ENCODE results near the gene POLR1H. TPM values are rescaled to one million over a fixed set of nuclear protein-coding genes. Genes with fewer than 3 reads are reported as not detected.
A peak's percentile ranks its signal among the peaks of the same experiment; 100 is the strongest.

Gene POLR1H
- polyA plus RNA-seq, 2 of the 4 experiments (the other 2 are of a cell fraction): 25.5 to 34.6 TPM

DNA sequence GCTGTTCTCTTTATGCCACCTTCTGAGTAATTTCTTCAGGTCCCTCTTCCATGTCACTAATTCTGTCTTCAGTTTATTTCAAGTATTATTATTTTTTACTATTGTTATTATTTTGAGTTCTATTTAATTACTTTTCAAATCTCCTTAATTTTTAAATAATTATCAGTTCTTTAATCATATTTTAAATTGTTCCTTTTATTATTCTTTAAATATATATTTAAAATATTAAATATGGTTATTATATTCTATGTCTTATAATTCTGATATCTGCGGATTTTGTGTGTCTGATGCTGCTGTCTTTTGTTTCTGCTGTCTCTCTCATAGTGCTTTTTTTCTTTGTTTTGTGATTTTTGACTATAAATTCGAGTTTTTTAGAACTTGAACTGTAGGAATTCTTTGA, 2.2 kb downstream of the POLR1H start:
- no peak overlapping the region for H3K4me3 ChIP-seq
- CTCF ChIA-PET: no interaction called here
- POLR2A ChIA-PET: no interaction called here

DNA sequence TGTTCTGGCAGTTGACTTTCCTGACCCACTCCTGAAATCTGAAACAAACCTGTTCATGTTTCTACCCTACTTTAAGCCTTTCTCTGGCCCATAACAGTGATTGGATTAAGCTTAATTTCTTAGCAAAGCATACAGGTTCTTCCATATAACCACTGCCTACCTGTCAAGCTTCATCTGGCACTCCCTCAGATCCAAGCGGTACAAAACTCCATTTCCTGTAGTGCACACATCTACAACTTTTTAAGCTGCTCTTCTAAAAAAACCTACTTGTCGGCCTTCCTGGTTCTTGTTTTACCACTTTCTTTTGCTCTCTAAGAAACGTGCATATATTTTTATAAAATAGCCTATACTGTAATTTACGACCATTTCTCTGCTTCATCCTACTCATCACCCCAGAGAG, 5.0 kb downstream of the POLR1H start:
- ChIA-PET CTCF (interaction anchor here (0.9 to 1.3 kb wide), 2 partner anchors 43 to 65 kb away, joined by 3 read pairs; no protein-coding TSS in a partner anchor), POLR2A (interaction anchor here (1.2 to 1.3 kb wide), 3 partner anchors 12 to 147 kb away, joined by 3 to 10 read pairs (median 6); partner anchors contain the start of gene TRIM26)
- FAIRE-seq (no peak), DNase-seq (ENCODE audit: low read depth in 1 of 2, low spot score in 1 of 2) (no peak), ATAC-seq (no peak)
- WGBS (ENCODE audit: missing lambda C conversion rate): 12% methylated on average over 4 of the region's 4 CpGs
- no peak for TF ChIP-seq EHF (CRISPR knock-in tag; IDR thresholded peaks at IDR 0.05)
- TF ChIP-seq HOXB5 (CRISPR knock-in tag; IDR thresholded peaks at IDR 0.05): no peak
- no peak for TF ChIP-seq MYC (IDR thresholded peaks at IDR 0.05; ENCODE audit: borderline replicate concordance, low read length)
- TF ChIP-seq JUNB (IDR thresholded peaks at IDR 0.05): no peak
- TF ChIP-seq FOSB (CRISPR knock-in tag; IDR thresholded peaks at IDR 0.05): no peak
- TF ChIP-seq, protein P1, sequence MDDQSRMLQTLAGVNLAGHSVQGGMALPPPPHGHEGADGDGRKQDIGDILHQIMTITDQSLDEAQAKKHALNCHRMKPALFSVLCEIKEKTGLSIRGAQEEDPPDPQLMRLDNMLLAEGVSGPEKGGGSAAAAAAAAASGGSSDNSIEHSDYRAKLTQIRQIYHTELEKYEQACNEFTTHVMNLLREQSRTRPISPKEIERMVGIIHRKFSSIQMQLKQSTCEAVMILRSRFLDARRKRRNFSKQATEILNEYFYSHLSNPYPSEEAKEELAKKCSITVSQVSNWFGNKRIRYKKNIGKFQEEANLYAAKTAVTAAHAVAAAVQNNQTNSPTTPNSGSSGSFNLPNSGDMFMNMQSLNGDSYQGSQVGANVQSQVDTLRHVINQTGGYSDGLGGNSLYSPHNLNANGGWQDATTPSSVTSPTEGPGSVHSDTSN (IDR thresholded peaks at IDR 0.05): no peak
- TF ChIP-seq, protein P2, sequence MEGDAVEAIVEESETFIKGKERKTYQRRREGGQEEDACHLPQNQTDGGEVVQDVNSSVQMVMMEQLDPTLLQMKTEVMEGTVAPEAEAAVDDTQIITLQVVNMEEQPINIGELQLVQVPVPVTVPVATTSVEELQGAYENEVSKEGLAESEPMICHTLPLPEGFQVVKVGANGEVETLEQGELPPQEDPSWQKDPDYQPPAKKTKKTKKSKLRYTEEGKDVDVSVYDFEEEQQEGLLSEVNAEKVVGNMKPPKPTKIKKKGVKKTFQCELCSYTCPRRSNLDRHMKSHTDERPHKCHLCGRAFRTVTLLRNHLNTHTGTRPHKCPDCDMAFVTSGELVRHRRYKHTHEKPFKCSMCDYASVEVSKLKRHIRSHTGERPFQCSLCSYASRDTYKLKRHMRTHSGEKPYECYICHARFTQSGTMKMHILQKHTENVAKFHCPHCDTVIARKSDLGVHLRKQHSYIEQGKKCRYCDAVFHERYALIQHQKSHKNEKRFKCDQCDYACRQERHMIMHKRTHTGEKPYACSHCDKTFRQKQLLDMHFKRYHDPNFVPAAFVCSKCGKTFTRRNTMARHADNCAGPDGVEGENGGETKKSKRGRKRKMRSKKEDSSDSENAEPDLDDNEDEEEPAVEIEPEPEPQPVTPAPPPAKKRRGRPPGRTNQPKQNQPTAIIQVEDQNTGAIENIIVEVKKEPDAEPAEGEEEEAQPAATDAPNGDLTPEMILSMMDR (IDR thresholded peaks at IDR 0.05): no peak
- no peak for TF ChIP-seq TFCP2L1 (CRISPR knock-in tag; IDR thresholded peaks at IDR 0.05)
- TF ChIP-seq NPAS2 (CRISPR knock-in tag; IDR thresholded peaks at IDR 0.05; ENCODE audit: borderline replicate concordance): no peak
- TF ChIP-seq SREBF2 (IDR thresholded peaks at IDR 0.05): no peak
- no peak for TF ChIP-seq NR3C1 (IDR thresholded peaks at IDR 0.05)
- no peak for TF ChIP-seq HDAC2 (IDR thresholded peaks at IDR 0.05)
- H3K4me1 ChIP-seq: peaks cover 27% of the 10 kb centered on the region; the same call in 1 of the 3 replicates
- H3K4me3 ChIP-seq: peak overlapping the region; percentile 79
- H3K9me3 ChIP-seq: no peaks in the 10 kb centered on the region
- H3K27ac ChIP-seq: peak overlapping the region; percentile 80 to 91
- H3K4me2 ChIP-seq: peak overlapping the region; percentile 85

More for the DNA sequence above, 2.2 kb downstream of the POLR1H start:
- no peaks in the 10 kb centered on the region for H3K9me3 ChIP-seq
- peaks cover 31% of the 10 kb centered on the region for H3K4me1 ChIP-seq
- ATAC-seq: no peak
- TF ChIP-seq, protein P3, sequence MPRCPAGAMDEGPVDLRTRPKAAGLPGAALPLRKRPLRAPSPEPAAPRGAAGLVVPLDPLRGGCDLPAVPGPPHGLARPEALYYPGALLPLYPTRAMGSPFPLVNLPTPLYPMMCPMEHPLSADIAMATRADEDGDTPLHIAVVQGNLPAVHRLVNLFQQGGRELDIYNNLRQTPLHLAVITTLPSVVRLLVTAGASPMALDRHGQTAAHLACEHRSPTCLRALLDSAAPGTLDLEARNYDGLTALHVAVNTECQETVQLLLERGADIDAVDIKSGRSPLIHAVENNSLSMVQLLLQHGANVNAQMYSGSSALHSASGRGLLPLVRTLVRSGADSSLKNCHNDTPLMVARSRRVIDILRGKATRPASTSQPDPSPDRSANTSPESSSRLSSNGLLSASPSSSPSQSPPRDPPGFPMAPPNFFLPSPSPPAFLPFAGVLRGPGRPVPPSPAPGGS (IDR thresholded peaks at IDR 0.05): no peak
- TF ChIP-seq SREBF2 (IDR thresholded peaks at IDR 0.05): no peak
- no peak for TF ChIP-seq MAFK (IDR thresholded peaks at IDR 0.05; ENCODE audit: partially characterized antibody)
- no peak for TF ChIP-seq HDAC2 (IDR thresholded peaks at IDR 0.05)
- TF ChIP-seq, protein P4, sequence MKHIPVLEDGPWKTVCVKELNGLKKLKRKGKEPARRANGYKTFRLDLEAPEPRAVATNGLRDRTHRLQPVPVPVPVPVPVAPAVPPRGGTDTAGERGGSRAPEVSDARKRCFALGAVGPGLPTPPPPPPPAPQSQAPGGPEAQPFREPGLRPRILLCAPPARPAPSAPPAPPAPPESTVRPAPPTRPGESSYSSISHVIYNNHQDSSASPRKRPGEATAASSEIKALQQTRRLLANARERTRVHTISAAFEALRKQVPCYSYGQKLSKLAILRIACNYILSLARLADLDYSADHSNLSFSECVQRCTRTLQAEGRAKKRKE (CRISPR knock-in tag; IDR thresholded peaks at IDR 0.05; ENCODE audit: low read depth): no peak
- no peak for TF ChIP-seq PHF8 (IDR thresholded peaks at IDR 0.05; ENCODE audit: borderline replicate concordance, low read depth)
- no peak for TF ChIP-seq EHF (CRISPR knock-in tag; IDR thresholded peaks at IDR 0.05)
- TF ChIP-seq NR3C1 (IDR thresholded peaks at IDR 0.05): no peak
- TF ChIP-seq MAZ (IDR thresholded peaks at IDR 0.05; ENCODE audit: borderline replicate concordance, low read depth, low read length): no peak
- no peak for TF ChIP-seq FOSB (CRISPR knock-in tag; IDR thresholded peaks at IDR 0.05)
- TF ChIP-seq CBX2 (IDR thresholded peaks at IDR 0.05; ENCODE audit: borderline replicate concordance, low read depth): no peak
- H3K27ac ChIP-seq: no peak overlapping the region
- no peak for FAIRE-seq
- DNase-seq (ENCODE audit: low read depth in 1 of 2, low spot score in 1 of 2): no peak
- 10% methylated on average over 2 of the region's 2 CpGs for whole genome bisulfite sequencing (ENCODE audit: missing lambda C conversion rate)
- no peak overlapping the region; the same call in 2 of the 3 replicates for H3K4me2 ChIP-seq
